Hematopoietic multipotent progenitor cell treated with erythropoietin and hydrocortisone succinate and interleukin-3 and kit ligand, for 6 days (in vitro differentiated cells): ENCODE results near the gene PON3.

Experiments used
- DNase-seq: peaks from one replicate; pipeline ENCODE4 v3.0.0-alpha.2; 2015

Gene PON3

DNA sequence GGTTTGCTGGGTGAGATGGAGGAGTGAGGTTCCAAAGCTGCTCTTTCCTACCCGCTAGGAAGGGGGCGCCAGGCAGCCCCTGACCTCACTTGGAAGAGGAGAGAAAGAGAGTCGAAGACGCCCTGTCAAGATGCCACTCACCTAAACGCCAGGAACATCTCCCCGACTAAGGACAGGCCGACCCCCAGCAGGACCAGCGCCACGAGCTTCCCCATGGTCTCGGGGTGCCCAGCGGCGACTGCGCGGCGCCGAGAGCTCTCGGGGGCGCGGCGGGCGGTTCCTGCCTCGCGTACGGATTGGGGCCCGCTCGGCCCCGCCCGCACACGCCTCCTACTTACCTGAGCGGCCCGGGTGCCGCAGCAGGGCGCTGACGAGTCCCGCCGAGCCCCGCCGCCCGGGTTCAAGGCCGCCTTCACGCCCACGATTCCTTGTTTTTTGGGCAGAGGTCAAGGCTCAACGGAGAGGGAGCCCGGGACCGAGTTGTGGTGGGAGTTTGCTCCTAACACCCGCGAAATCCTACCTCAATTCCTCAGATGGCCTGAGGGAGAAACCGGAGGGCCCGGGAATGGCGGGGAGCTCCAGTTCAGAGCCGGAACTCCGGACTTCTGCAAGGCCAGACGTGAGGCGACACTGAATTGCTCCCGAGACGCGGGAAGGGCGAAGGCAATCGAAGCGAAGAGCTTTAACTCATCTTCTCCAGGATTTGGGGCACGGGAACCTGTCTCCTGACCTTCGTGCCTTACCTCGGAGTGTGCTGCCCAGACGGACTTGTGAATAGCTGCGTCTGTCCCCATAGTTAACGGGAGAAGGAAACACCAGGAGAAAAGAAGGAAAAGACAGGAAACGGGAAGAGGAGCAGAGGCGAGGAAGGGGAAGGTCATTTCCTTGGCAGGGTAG lies at the start of gene PON3:
TSS of gene PON3 (minus strand) at position 240 of the 897 bp plus-strand sequence. CDS start at position 215, 25 bp downstream.
- DNase-seq: peak; percentile 66

DNA sequence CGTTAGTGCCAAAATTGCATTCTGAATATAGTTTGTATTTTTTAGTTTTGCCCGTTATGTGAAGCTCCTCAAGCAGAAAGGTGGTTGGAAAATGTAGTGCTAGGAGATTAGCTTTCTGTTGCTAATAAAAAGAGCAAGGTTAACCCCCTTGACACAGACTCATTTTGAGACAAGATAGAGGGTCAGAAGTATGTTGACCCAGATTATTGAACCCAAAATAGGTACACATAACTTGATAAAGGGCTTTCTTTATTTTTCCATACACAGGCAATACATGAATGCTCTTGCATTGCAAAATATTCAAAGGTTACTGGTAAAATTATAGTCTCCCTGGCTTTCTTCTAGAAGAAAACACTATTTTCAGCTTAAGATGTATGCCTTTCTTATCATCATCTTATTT lies 48.6 kb upstream of the PON3 start:
- no peak for DNase-seq

DNA sequence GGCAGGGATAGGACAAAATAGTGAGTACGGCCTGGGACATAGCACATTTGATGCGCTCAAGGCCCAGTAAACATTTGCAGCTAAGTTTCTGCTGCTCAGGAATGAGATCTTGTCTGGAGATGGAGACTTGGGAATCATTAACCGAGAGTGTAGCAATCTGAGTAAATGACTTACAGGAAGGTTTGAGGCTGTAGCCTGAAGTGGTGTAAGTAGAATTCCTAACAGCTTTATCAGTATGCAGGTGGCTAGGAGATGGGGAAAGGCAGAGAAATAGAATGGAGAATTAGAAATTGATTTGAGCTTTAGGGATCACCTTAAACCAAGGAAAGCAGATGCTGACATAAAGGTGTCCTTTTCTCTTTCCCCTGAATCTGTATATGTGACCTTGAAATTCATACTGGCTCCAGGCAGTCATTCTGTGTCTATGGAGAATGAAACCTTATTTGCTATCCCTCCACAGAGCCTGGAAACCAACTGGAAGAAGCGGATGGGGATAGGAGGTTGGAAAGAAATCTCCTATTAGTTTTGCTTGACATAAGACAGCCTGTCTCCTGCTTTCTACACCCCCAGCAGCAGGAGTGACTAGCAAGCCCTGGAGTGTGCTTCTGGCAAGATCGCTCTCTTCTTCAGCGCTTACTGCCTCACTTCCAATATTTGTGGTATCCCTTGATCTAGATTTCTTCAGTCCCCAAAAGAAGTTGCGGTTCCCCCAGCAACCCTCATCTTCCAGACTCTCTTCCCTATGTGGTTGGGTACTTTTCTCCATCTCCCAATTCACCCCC lies 45.1 kb upstream of the PON3 start:
- no peak for DNase-seq

DNA sequence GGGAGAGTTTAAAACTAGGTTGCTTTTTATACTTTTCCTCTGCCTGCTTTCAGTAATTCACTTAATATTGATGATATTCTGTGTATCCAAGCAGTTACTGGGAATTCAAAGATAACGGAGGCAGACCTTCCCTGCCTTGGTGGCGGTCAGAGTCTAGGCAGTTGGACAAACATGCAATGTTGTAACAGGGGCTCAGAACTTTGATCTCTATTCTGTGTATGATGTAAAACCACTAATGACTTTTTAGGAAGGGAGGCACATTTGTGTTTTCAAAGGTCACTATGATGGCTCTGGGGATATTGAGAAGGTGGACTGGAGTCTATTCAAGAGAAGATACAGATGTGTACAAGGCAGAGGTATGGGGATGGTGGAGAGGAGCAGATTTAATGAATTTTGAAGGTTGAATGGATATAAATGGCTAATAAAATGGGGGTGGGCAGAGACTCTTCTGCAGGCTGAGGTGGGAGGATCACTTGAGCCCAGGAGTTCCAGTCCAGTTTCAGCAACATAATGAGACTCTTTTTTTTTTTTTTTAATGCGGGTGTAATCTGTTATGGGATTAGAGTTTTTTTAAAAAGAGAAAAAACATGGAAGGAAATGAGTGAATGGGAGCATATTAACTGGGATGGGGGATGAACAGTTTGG lies 44.3 kb upstream of the PON3 start:
- no peak for DNase-seq

DNA sequence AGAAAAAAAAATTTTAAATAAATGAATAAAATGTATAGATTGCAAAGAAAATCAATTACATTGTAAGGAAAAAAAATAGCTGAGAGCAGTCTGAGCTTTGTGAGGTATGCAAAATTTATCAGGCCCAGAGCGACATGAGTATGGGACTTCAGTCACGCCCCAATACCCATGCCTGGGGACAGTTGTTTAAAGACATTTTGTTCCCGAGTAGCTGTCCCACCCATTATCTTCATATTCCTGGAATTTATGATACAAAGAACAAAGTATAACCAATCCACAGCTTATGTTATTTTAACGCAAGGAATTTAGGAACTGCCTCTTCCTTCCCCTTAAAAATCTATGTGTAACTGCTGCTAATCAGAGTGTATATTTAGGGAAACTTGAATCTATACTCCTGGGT lies 40.2 kb upstream of the PON3 start:
- DNase-seq: peak; percentile 56

DNA sequence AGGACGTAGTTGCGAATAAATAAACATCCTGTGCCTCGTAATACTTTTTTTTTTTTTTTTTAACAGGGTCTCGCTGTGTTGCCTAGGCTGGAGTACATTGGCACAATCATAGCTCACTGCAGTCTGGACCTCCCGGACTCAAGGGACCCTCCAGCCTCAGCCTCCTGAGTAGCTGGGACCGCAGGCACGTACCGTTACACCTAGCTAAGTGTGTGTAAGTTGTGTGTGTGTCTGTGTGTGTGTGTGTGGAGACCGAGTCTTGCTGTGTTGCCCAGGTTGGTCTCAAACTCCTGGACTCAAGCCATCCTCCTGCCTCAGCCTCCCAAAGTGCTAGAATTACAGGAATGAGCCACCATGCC lies 39.2 kb upstream of the PON3 start:
- DNase-seq: no peak

DNA sequence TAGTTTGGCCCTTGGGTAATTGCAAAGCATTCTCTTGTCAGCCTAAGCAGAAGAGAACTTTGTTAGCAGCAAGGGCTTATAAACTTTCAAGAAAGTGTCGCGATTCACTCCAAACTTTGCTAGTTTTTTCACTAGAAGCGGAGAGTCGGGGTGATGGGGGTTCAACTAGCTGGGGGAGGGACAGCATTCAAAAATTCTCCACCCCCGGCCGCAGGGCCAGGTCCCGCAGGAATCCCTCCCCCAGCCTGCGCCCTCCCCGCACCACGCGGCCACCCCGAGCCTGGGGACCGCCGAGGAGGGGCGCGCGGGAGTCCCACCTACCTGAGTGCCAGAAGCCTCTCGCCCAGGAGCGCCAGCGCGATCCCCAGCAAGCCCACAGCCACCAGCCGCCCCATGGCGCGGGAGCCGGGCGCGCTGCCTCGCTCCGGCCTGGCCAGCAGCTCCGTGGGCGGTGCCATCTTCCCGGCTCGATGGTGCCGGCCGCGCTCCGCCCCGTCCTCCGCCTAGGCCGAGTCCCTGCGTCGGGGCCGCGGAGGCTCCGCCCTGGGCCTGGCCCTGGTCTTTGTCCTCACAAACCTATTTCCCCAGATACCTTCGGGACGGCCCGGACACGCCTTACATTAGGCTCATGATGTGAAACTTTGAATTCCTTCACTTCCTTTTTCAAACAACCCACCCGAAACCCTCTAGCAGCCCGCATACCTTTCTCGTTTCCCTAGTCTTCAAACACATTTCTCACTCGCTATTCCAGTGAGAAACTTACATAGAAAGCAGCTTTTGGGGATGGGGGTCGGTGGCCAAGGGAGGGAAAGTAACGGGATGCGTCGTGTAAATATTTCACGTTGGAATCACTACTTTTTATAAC lies 38.6 kb upstream of the PON3 start, which contains the start of gene PON2:
TSS of gene PON2 (minus strand) at position 472 of the 865 bp plus-strand sequence. CDS start at position 395, 77 bp downstream.
- DNase-seq: peak; percentile 88

DNA sequence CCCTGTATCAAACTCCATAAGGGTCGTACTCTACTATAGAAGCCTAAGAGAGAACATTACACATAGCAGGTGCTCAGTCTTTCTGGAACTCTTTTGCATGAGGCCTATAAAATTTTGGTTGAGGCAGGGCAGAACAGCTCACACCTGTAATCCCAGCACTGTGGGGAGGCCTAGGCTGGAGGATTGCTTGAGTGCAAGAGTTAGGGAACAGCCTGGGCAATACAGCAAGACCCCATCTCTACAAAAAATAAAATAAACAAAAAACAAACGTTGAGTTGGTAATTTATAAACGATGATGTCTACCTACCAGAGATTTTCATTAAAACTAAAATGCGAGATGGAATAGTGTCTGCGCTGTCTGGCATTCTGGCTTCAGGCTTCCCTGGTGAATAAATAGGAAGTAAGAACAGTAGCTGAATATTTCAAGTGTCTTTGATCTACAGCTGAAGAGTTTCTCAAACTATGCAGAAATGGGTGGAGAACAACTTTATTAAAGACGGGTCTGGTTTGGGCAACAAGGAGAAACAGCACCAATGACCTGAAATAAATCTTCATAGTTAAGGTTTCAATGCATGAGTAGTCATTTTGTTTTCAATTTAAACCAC lies 37.9 kb upstream of the PON3 start:
- no peak for DNase-seq

DNA sequence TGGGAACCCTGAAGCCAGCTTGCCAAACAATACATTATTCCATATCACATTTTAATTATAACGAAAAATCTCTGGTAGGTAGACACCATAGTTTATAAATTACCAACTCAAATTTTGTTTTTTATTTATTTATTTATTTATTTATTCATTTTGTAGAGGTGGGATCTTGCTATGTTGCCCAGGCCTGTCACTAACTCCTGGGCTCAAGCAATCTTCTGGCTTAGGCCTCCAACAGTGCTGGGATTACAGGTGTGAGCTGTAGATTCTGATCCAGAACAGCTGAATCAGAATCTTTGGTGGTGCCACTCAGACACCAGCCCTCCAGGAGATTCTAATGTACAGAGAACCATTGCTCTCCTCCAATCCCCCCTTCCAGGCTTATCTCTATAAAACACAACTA lies 37.0 kb upstream of the PON3 start:
- peak; percentile 31 for DNase-seq

DNA sequence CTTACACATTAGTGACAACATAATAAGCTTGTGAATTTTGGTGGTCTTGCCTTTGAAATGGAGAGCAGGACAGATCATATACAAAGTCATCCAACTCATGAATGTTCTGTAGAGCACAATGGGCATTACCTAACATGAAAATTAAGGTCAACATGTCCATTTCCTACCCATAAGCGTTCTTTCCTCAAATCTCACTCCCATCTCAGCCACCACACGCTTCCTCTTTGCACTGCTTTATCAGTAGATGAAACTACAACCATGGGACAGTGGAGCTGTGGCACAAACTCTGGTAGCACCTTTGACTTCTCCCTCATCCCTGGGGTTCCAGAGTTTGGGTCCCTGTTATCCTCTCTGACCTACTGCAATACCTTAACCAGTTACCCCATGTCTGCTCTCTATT lies 36.4 kb upstream of the PON3 start:
- peak; percentile 30 for DNase-seq

DNA sequence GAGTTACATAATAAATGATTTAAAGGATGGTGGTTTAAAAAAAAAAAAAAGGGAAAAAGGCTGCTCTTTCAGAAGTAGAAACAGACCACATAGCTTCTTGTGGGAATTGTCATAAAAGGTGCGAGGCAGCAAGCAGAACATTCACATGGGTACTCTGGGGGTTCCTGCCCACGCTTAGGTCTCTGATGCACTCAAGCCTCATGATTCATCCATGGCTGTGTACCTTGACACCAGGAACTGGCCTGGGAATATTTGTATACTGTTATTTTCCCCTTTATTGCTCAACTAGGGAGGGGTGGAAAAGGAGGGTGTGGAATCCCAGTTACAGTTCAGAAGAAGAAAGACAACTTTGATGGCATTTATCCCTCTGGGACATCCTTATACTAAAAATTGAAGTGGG lies 34.7 kb upstream of the PON3 start:
- no peak for DNase-seq

DNA sequence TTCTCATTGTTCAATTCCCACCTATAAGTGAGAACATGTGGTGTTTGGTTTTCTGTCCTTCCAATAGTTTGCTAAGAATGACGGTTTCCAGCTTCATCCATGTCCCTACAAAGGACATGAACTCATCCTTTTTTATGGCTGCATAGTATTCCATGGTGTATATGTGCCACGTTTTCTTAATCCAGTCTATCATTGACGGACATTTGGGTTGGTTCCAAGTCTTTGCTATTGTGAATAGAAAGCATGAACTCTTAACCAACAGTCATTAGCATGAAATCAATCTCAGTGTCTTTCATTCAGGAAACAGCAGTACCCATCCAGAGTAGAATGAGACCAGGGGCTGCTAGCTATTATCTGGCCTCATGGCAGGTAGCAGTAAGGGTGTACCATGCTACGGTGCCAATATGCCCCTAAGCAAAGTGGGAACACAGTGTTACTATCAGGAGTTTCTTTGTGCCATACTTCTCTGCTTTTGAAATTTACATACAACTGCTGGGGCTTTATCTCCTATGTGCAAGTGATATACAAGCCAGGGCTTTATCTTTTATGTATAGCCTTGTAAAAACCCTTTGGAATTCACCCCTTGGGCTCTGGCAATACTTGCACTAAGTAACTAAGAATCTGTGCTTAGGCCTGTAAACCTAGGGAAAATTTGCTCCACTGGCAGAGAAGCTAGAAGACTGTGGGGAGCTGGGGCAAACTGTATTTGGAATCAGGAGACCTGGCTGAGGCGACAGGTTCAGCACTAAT lies 33.2 kb upstream of the PON3 start:
- DNase-seq: peak; percentile 12

DNA sequence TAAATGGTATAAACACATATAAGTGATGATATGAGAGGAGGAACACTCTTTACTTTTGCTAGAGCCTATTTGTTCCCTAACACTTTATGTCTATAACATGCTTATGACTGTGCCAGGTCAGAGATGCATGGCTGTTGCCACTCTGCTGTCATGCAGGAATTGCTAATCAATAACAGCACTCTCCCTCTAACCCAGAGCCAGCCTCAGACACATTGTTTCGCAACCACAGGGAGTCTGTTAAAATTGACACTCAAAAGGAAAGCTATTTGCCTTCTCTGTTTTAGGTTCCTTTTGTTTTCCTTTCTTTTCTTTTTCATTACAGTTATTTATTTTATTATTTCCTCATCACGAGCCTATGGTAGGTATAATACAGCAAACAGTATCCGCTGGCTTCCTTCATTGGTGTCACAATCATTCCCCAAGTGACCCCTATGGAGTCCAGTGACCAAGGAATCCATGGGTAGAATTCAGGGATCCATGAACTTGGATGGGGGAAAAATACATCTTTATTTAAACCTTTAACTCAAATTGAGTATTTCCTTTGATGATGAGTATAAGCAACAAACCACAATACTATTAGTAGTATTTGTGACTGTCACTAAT lies 31.8 kb upstream of the PON3 start:
- no peak for DNase-seq

DNA sequence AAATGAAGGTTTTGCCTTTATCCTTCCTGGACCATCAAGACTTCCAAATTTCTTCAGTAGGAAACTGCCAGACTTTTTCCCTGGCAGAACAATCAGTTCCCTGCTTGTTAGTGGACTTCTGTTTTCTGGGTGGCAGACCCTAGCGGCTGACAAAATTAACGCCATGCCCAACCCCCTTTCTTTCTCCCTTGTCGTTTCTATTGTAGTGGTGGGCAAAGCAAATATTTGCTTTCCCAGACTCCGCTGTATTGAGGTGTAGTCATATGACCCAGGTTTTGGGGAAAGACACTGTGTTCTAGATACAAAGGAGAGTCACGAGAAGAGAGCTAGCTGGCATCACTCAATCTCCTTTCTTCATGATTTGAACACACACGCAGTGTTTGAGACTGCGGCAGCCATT lies 31.0 kb upstream of the PON3 start:
- no peak for DNase-seq

DNA sequence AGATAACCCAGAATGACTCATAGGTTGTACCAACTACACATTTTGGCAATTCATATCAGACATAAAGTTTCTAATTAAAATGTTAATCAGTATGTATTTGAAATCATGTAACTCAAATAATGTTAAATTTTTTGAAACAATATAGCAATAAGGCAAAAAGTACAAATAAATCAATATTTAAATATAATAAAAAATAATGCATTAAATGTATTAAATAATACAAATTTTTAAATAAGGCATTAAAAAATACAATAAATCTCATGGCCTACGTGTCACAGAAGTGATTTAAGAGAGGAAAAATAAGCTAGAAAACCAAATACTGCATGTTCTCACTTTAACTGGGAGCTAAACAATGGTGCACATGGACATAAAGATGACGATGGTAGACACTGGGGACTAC lies 29.5 kb upstream of the PON3 start:
- no peak for DNase-seq

DNA sequence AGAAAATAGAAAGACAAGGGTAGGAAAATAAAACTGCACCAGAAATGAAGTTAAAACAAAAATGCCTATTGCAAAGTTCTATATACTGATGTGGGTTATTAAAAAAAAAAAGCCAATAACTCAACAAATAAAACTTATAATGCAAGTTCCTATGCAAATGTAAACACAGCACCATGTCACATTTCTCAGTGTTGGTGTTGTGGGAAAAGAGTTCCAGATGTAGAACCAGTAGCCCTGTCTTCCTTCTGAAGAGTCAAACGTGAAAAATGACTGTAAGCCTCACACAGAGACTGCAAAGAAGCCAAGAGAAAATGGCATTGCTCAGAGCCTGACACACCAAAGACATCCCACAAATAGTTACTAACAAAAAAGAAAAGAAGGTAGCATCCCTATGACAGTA lies 28.5 kb upstream of the PON3 start:
- DNase-seq: no peak

DNA sequence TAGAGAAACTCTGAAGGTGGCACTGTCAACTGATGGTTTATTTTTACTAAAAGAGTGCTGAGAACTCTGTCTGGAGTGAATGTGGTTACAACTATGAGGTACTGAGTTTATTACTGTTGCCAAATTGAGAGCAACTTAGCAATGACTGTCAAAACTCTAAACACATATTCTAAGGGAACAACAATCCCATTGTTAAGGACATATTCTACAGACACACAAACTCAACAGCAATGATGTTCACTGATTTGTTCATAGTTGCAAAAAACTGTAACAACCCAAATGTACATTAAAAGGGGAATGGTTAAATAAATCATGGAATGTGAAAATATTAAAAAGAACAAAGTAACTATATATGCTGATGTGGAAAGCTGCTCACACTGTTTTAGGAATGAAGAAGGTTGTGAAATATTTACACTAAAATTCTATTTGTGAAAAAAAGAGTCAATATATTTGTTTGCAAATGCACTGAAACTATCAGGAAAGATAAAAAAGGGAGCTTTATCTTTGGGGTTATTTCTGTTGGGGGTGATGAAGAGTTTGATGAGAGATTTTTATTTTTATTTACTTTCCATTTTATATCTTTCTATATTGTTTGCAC lies 25.8 kb upstream of the PON3 start:
- no peak for DNase-seq

DNA sequence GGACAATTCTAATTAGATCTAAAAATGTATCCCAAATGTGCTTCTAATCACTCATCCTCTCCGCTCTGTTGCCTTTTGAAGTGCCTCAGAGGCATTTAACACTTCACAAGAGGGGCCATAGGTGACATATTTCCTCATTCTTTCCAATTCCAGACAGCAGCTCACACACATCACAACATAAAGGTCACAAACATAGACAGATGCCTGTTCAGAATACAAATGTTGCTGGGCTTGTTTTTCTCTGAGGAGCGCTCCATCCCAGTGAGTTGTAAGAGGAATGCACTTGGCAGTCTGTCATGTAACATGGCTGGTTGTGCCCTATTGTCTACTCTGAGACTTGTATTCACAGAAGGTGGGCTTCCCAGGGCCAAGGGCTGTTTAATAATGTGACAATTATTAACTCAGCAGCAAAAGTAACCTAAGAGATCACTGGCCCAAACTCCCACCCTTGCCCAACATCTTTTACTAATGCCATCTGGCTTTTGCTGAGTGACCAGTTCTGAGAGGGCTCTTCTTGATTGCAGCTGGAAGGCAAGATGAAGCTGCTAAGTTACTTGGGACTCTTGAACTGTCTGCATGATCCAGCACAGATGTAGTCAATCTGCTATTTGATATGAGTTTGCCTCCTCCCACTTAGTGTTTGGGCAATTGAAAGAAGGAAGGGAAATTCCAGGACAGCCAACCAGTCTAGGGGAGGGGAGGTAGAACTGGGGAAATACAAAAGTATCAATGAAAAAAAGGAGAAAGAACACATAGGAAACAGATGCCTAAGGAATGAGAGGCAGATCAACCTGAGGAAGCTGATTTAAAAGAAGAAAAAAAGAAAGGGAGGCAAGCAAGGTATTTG lies 25.0 kb upstream of the PON3 start:
- DNase-seq: no peak

DNA sequence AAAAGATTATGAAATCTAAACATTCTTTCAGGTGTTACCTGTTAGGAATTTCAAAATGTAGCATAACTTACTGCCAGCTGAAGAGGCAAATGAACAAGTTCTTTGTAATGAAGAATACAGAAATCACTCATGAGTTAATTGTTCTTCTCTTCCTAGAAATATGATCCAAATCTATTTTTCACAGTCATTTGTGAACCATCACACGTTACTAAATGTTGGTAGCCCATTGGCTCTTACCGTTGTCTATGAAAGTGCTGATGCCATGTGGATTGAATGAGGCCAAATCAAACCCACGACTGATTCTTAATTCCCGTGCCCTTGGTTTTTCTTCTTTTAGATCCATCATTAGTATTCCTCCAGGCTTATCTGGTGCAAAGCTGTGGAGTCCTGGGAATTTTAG lies 15.9 kb upstream of the PON3 start:
- no peak for DNase-seq

DNA sequence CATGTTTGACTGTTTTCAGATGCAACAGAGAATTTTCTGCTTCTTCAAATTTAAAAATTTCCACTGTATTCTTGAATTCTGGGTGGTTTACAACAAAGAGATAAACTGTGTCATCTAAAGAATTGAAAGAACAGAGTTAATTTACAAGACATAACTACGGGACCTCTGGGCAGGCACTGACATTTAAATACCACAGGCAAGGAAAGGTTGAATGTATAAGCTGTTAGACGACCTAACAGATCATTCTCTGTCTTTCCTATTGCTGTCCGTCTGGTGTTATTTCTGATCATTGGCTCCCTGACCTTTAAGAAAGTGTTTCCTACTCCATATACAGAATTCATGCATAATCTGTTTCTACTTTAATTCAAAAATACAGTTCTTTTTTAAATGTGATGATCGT lies 15.5 kb upstream of the PON3 start:
- DNase-seq: no peak
